Activated CD8-positive, alpha-beta T cell treated with anti-CD3 and anti-CD28 coated beads, Interleukin-2, amount 10 ng/mL, durations not matched to agents 7 days and 5 days (primary cell): ENCODE data around the gene SNED1. TPM values are rescaled to one million over a fixed set of nuclear protein-coding genes. Genes with fewer than 3 reads are reported as not detected.

Experiments
- ATAC-seq: fragments of 150-1000 bp; cut with Tn5 transposase; one replicate; pipeline ENCODE4 v1.10.0; 2021; ENCODE audit warnings: moderate library complexity
- CTCF ChIA-PET: fragments of 350-600 bp; sonication (Branson Sonifier 250); formaldehyde crosslinking; loops from one replicate; lab custom pipeline; 2021; ENCODE audit warnings: antibody characterized with exemption; lab: Charles Lee
- POLR2A ChIA-PET: fragments of 350-600 bp; sonication (Branson Sonifier 250); formaldehyde crosslinking; loops from one replicate; lab custom pipeline; 2021; ENCODE audit warnings: antibody characterized with exemption; lab: Charles Lee
- DNase-seq: peaks from one replicate; pipeline ENCODE4 v3.0.0-alpha.2; 2020
- H3K27ac Mint-ChIP-seq: one replicate; pipeline ENCODE4 v1.8.0; 2021; ENCODE audit warnings: mild to moderate bottlenecking, mixed read lengths
- H3K27me3 Mint-ChIP-seq: one replicate; pipeline ENCODE4 v1.8.0; 2021; ENCODE audit warnings: low read depth, mixed read lengths
- H3K36me3 Mint-ChIP-seq: one replicate; pipeline ENCODE4 v1.8.0; 2021; ENCODE audit warnings: low read depth, mixed read lengths
- H3K4me1 Mint-ChIP-seq: one replicate; pipeline ENCODE4 v1.8.0; 2021; ENCODE audit warnings: low read depth, mixed read lengths
- H3K4me3 Mint-ChIP-seq: one replicate; pipeline ENCODE4 v1.8.0; 2021; ENCODE audit warnings: mild to moderate bottlenecking, mixed read lengths
- H3K9me3 Mint-ChIP-seq: one replicate; pipeline ENCODE4 v1.8.0; 2022; ENCODE audit warnings: mixed read lengths; ENCODE audit not compliant: insufficient read depth
- total RNA-seq, 2 experiments: library from RNA; stranded (reverse); gene quantifications; one replicate each; pipeline ENCODE4 v1.2.3, GENCODE V29; 2021

Gene SNED1
- total RNA-seq, 2 experiments from 2014 or later: 3.4 to 3.5 TPM

DNA sequence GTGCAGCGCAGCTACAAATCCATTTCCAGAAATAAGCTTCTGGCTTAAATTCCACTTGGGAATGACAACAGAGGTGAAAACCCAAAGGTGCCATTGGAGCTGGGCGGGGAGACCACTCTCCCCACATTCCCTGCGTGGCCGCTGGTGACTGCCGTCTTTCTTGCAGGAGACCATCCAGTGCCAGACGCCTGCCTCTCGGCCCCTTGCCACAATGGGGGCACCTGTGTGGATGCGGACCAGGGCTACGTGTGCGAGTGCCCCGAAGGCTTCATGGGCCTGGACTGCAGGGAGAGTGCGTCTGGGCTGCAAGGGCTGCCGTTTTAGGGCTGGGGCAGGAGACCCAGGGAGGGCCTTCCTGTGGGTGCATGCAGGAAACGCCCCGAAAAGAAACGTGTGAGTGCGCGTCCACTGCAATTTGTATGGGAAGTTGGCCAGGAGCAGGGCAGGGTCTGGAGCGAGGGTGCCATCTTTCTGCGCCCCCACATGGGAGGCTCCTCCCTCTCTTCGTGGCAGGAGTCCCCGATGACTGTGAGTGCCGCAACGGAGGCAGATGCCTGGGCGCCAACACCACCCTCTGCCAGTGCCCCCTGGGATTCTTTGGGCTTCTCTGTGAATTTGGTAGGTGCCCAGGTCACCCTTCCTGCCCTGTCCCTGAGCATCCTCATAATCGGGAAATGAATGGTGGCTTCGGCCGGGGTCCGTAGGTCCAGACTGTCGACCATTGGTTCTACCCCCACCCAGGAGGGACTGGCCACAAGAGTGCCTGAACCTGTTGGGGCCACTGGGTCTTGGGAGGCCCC, 49.9 kb downstream of the SNED1 start:
- CTCF ChIA-PET: no interaction called here
- Mint-ChIP-seq H3K4me3 (no peak overlapping the region), H3K9me3 (no peaks in the 10 kb centered on the region), H3K27me3 (no peaks in the 10 kb centered on the region), H3K36me3 (no peaks in the 10 kb centered on the region), H3K27ac (no peak overlapping the region), H3K4me1 (no peaks in the 10 kb centered on the region)
- DNase-seq (peak; percentile 15), ATAC-seq (no peak)
- POLR2A ChIA-PET: interaction anchor here (0.5 kb wide), 1 partner anchor 25 kb away, joined by 4 read pairs; no protein-coding TSS in a partner anchor

DNA sequence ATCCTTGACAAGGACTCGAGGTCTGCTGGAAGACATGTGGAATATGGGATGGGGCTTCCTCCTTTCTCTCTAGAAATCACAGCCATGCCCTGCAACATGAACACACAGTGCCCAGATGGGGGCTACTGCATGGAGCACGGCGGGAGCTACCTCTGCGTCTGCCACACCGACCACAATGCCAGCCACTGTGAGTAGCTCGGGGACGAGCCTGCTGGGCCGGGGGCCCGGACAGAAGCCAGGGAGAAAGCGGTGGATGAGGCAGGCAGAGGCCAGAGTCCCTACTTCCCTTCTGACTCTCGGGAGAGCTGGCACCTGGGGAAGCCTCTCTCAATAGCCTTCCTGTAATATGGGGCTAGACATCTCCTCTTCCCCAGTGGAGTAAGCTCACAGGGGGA, 50.5 kb downstream of the SNED1 start:
- CTCF ChIA-PET: no interaction called here
- ATAC-seq (no peak), DNase-seq (no peak)
- Mint-ChIP-seq H3K36me3 (no peaks in the 10 kb centered on the region), H3K9me3 (no peaks in the 10 kb centered on the region), H3K27ac (no peak overlapping the region), H3K4me3 (no peak overlapping the region), H3K27me3 (no peaks in the 10 kb centered on the region), H3K4me1 (no peaks in the 10 kb centered on the region)
- POLR2A ChIA-PET: no interaction called here

DNA sequence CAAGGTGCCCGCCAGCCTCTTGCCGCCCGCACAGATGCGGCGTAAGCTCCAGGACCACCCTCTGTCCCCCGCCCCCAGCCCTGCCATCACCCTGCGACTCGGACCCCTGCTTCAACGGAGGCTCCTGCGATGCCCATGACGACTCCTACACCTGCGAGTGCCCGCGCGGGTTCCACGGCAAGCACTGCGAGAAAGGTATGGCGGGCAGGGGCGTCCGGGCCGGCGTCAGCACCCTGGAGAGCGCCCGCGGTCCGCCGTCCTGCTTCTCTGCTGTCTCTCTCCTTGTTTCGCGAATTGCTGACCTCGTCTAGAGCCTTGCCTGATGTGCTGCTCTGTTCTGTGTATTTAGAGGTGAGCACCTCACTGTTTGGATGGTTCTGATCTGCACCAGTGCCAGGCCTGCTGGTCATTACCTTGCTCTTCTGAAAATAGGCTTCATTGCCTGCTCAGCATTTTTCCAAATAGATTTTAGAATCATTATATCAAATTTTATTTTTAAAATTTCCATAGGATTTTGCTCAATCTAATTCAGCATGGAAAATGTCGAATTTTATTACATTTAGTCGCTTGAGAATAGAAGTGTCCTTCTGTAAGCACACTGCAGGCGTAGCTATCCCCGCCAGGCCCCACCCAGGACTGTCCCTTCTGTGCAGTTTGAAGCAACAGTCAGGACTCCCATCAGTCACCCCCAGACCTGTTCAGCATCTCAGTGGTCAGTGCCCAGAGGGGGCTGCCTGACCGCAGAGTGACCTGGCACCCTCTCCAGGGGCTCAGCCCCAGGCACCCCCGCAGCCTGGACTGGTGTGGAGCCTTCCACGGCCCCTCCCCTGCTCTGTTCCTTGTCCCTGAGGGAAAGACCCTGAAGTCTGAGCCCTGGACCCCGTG, 51.6 kb downstream of the SNED1 start:
- peak; percentile 20 for DNase-seq
- H3K27ac Mint-ChIP-seq: no peak overlapping the region
- CTCF ChIA-PET: no interaction called here

DNA sequence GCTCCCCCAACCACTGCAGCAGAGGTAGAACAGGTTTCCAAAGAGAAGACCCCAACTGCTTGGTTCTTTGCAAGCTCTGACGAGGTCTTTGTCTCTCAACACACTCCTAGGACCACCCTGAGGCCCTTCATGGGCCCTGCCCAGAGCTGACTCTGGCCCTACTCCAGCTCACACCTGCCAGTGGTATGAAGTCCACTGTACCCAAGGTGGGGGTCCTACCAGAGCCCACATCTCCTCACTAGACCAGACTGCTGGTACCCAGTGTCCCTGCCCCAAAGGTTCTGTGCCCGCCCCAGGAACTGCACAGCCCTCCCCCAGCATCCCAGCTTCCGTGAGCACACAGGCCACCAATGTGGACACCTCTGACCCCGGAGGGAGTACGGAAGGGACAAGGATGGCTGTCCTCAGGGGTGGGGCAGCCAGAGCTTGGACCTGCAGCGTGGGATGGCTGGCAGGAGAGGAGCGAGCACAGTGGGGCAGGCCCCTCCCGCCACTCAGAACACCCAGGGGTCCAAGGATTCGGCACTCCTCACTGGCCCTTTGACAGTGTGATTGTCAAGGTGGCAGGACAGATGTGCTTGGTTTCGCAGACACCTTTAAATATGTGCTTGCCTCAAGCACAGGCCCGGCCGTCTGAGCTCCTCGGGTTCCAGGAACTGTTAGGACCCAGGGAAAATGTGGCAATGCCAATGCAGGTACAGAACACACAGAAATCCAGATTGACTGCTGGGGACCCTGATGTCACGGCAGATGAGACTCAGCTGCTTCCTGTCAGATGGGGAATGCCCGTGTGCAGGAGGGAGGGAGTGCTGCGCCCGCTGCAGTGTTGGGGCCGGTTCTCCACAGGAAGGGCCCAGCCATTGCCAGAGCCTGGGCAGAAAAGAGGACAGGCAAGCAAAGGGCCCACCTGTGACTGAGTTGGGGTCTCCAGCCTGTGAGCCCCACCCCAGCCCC, 52.5 kb downstream of the SNED1 start:
- Mint-ChIP-seq H3K4me3 (no peak overlapping the region), H3K4me1 (no peaks in the 10 kb centered on the region), H3K27ac (no peak overlapping the region), H3K9me3 (no peaks in the 10 kb centered on the region), H3K36me3 (no peaks in the 10 kb centered on the region), H3K27me3 (no peaks in the 10 kb centered on the region)
- CTCF ChIA-PET: no interaction called here
- no peak for ATAC-seq
- POLR2A ChIA-PET: no interaction called here
- DNase-seq: peak; percentile 15

More for the DNA sequence above, 51.6 kb downstream of the SNED1 start:
- Mint-ChIP-seq H3K27me3 (no peaks in the 10 kb centered on the region), H3K9me3 (no peaks in the 10 kb centered on the region), H3K4me1 (no peaks in the 10 kb centered on the region), H3K36me3 (no peaks in the 10 kb centered on the region), H3K4me3 (no peak overlapping the region)
- POLR2A ChIA-PET: no interaction called here
- no peak for ATAC-seq

DNA sequence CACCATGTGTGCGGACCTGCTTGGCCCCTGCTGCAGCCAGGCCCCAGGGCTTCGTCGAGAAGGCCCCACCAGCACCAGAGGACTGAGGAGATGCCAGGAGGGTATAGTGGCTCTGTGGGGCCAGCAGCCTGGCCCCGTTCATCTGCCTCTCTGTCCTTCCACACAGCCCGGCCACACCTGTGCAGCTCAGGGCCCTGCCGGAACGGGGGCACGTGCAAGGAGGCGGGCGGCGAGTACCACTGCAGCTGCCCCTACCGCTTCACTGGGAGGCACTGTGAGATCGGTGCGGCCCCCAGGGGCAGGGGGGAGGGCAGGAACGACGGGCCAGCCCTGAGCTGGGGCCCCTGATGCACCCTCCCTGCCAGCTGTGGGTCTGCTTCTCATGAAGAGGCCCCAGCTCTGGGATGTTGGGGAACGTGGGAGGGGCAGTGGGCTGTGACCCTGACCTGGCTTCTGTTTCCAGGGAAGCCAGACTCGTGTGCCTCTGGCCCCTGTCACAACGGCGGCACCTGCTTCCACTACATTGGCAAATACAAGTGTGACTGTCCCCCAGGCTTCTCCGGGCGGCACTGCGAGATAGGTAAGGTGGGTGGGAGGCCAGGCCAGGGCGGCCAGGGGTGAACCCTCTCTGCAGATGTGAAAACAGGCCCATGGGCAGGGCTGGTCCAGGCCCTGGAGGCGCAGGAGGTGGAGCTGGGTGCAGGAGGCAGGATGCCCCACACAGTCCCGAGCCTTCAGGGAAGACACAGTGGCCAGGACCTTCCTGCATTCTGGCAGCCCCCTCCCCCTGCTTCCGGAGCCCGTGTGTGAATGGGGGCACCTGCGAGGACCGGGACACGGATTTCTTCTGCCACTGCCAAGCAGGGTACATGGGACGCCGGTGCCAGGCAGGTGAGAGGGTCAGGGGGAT, 53.4 kb downstream of the SNED1 start:
- Mint-ChIP-seq H3K9me3 (no peaks in the 10 kb centered on the region), H3K4me1 (no peaks in the 10 kb centered on the region), H3K27me3 (no peaks in the 10 kb centered on the region), H3K4me3 (no peak overlapping the region), H3K36me3 (no peaks in the 10 kb centered on the region), H3K27ac (no peak overlapping the region)
- POLR2A ChIA-PET: no interaction called here
- CTCF ChIA-PET: no interaction called here
- no peak for ATAC-seq
- DNase-seq: no peak

DNA sequence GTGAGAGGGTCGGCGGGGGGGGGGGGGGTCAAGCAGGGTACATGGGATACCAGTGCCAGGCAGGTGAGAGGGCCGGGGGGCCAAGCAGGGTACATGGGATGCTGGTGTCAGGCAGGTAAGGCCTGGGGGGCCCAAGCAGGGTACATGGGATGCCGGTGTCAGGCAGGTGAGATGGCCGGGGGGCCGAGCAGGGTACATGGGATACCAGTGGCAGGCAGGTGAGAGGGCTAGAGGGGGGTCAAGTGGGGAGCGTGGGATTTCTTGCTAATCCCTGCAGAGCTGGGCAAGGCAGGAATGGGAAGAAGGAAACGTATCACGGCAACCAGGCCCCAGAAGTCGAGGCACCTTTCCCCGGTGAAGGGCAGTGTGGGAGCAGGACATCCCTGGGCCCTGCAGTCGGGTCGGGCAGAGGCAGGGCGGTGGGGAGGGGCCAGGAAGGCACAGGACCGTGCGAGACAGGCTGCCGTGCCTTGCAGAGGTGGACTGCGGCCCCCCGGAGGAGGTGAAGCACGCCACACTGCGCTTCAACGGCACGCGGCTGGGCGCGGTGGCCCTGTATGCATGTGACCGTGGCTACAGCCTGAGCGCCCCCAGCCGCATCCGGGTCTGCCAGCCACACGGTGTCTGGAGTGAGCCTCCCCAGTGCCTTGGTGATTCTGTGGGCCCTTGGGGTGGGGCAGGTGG, 54.4 kb downstream of the SNED1 start:
- Mint-ChIP-seq H3K4me1 (no peaks in the 10 kb centered on the region), H3K9me3 (no peaks in the 10 kb centered on the region), H3K27me3 (no peaks in the 10 kb centered on the region), H3K4me3 (no peak overlapping the region), H3K36me3 (no peaks in the 10 kb centered on the region), H3K27ac (no peak overlapping the region)
- CTCF ChIA-PET: no interaction called here
- DNase-seq (peak; percentile 13), ATAC-seq (no peak)
- POLR2A ChIA-PET: no interaction called here

DNA sequence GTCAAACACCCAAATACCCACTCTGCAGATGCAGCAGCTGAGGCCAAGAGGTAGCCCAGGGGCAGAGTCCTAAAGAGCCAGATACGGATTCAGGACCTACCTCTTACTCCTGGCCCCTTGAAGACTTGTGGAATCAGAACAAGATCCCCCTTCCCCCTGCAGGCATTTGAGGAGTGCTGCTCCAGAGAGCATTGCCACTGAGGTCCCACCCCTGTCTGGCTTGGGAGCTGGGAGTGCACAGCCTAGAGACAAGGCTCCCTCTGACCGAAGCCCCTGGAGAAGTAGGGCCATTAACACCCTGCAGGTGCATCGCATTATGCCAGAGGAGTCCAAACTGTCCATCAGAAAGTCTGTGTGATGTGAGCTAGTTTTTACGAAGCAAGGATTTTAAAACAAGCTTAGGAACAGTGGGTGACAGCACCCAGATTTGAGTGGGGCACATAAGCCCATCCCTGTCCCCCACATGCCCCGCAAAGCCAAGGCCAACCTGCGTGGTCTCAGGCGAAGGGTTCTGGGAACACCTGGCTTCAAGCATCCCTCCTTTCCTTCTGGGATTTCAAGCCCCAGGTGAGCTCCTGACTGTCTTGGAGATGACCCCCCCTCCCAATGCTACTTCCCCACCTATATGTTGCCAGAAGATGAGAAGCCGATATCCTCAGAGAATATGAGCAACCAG, 55.3 kb downstream of the SNED1 start:
- no peak overlapping the region for H3K27ac Mint-ChIP-seq
- no peak overlapping the region for H3K4me3 Mint-ChIP-seq
- ATAC-seq: no peak
- H3K4me1 Mint-ChIP-seq: no peaks in the 10 kb centered on the region
- H3K27me3 Mint-ChIP-seq: no peaks in the 10 kb centered on the region
- H3K36me3 Mint-ChIP-seq: no peaks in the 10 kb centered on the region
- H3K9me3 Mint-ChIP-seq: no peaks in the 10 kb centered on the region
- peak; percentile 4 for DNase-seq
- POLR2A ChIA-PET: no interaction called here
- CTCF ChIA-PET: no interaction called here

DNA sequence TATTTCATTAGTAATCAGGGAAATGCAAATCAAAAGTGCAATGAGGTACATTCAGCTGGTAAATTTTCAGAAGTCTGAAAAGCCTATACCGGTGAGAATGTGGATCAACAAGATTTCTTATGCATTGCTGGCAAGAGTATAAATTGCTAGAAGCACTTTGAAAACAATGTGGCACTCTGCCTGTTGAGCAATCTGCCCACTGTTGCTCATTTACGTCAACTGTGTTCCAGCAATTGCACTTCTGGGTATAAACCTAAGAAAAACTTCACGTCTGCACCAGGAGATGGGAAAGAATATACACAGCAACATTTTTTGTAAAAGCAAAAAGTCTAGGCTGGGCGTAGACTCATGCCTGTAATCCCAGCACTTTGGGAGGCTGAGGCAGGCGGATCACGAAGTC, 62.9 kb downstream of the SNED1 start:
- CTCF ChIA-PET: interaction anchor here (1.0 kb wide), 1 partner anchor 17 kb away, joined by 3 read pairs; no protein-coding TSS in a partner anchor

DNA sequence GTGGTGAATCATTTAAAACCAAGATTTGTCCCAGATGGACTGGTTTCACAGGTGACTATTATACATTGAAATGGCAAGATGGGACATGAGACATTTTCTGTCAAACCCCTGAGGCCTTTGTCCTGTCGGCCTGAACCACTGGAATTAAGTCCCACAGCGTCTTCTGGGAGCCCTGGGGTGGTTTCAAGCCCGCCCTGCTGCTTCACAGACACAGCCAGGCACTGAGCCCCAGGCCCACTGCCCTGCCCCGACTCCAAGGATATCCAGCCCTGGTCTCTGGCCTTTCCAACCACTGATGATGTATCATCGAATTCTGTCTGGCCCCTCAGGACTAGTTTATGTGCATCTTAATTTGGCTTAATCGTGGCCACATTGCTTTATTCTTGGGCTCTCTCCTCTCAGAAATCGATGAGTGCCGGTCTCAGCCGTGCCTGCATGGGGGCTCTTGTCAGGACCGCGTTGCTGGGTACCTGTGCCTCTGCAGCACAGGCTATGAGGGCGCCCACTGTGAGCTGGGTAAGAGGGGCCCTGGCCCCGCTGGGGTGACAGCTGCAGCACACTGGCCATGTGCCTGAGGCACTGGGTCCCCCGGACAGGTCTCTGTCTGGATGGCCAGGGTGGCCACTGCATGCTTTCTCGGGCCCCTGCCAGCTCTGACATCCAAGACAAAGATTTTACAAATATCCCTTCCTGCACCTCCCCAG, 64.1 kb downstream of the SNED1 start:
- H3K27me3 Mint-ChIP-seq: no peaks in the 10 kb centered on the region
- H3K9me3 Mint-ChIP-seq: no peaks in the 10 kb centered on the region
- no peak overlapping the region for H3K4me3 Mint-ChIP-seq
- POLR2A ChIA-PET: no interaction called here
- no peaks in the 10 kb centered on the region for H3K4me1 Mint-ChIP-seq
- no peaks in the 10 kb centered on the region for H3K36me3 Mint-ChIP-seq
- no peak overlapping the region for H3K27ac Mint-ChIP-seq
- CTCF ChIA-PET: no interaction called here
- DNase-seq: peak; percentile 17
- no peak for ATAC-seq

More for the DNA sequence above, 62.9 kb downstream of the SNED1 start:
- H3K4me3 Mint-ChIP-seq: no peak overlapping the region
- no peak for ATAC-seq
- H3K27ac Mint-ChIP-seq: no peak overlapping the region
- H3K36me3 Mint-ChIP-seq: no peaks in the 10 kb centered on the region
- POLR2A ChIA-PET: no interaction called here
- H3K27me3 Mint-ChIP-seq: no peaks in the 10 kb centered on the region
- no peak for DNase-seq
- no peaks in the 10 kb centered on the region for H3K4me1 Mint-ChIP-seq
- H3K9me3 Mint-ChIP-seq: no peaks in the 10 kb centered on the region
